HG03066 (cell line): ENCODE results near the gene MTHFD2L.
"Not testable (repeated sequence)": the region's sequence is repeated elsewhere in the genome, so short reads cannot be mapped to it uniquely, and the experiment has no call there.

Experiments used
- ATAC-seq: cut with Tn5 transposase; IDR thresholded peaks from one replicate; pipeline ENCODE4 v1.9.1; 2021; ENCODE audit warnings: low read depth; ENCODE audit not compliant: unreplicated experiment

Gene MTHFD2L

DNA sequence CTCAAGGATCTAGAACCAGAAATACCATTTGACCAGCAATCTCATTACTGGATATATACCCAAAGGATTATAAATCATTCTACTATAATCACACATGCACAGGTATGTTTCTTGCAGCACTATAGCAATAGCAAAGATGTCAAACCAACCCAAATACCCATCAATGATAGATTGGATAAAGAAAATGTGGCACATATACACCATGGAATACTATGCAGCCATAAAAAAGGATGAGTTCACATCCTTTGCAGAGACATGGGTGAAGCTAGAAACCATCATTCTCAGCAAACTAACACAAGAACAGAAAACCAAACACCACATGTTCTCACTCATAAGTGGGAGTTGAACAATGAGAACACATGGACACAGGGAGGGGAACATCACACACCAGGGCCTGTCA lies 25.7 kb upstream of the MTHFD2L start:
- ATAC-seq: not testable (repeated sequence)

DNA sequence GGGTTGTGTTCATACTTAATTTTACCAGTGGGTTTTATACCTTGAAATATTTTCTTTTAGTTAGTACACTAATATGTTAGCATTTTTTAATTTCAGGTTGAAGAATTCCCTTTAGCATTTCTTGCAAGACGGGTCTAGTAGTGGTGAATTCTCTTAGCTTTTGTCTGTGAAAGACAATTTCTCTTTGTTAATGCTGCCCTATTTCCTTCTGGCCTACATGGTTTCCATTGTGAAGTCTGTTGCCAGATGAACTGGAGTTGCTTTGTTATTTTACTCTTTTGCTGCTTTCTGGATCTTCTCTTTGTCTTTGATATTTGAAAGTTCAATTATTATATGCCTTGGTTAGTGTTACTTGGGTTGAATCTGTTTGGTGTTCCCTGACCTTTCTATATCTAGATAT lies 25.0 kb upstream of the MTHFD2L start:
- no peak for ATAC-seq

DNA sequence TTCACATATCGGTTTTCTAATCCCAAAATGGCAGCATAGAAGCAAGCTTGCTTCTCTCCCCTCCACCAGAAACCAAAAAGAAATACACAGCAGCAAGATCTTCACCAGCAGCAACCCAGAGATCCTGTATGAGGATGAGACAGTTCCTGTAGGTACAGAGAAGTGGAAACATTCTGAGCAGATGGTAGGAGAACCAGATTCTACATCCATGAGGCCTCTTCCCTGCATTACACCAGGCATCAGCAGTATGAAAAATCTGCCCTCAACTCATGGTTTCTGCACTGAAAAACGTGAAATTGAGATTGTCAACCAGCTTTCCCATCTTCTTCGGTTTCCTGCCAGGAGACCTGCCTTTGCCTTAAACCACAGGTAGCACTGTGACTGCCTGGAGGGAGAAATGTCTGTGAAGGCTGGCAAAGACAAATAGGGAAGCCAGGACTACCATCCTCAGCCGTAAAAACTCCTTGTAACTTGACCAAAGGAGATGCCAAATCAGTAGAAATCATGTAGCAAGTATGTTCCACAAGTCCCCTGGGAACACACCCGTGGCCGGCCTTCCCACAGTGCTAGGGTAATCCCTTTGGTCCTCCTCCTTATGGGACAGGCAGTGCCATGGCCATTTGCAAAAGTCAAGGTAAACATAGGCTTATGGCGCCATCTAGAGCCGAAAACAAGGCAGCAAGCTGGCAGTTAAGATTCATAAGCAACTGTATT lies 24.0 kb upstream of the MTHFD2L start:
- peak; percentile 91 for ATAC-seq

DNA sequence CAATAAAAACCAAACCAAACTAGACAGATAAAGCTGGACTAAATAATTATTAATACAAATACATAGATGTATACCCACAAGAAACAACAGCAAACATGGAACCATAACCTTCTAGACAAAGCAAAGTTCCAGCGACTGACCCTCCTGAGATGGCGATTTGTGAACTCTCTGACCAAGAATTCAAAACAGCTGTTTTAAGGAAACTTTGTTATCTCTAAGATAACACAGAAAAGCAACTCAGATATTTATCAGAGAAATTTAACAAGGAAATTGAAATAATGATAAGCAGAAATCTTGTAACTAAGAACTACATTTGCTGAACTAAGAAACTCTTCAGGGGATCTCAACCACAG lies 23.4 kb upstream of the MTHFD2L start:
- ATAC-seq: no peak

DNA sequence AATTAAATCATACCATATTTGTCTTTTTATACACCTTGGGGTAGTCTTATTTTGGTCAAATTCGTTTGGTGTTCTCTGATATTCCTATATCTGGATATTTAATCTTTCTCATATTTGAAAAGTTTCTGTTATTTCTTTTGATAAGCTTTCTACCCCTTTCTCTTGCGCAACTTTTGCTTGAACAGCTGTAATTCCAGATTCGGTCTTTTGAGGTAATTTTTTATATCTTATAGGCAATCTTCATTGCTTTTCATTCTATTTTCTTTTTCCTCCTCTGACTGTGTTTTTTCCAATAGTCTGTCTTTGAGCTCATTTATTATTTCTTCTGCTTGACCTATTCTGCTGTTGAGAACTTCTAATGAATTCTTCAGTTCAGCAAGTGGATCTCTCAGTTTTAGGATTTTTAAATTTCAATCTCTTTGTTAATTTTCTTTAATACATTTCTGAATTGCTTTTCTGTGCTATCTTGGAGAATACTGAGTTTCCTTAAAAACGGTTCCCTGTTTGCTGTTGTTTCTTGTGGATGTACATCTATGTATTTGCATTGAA lies 11.3 kb upstream of the MTHFD2L start:
- no peak for ATAC-seq

DNA sequence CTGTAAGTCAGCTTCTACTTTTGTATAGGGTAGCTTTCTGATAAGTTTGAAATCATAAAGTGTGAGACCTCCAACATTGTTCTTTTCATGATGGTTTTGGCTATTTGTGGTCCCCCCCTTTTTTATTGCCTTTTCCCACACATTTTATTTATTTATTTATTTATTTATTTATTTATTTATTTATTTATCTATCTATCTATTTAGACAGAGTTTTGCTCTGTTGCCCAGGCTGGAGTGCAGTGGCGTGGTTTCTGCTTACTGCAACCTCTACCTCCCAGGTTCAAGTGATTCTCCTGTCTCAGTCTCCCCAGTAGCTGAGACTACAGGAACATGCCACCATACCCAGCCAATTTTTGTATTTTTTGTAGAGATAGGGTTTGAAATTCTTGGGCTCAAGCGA lies 9.7 kb upstream of the MTHFD2L start:
- ATAC-seq: no peak

DNA sequence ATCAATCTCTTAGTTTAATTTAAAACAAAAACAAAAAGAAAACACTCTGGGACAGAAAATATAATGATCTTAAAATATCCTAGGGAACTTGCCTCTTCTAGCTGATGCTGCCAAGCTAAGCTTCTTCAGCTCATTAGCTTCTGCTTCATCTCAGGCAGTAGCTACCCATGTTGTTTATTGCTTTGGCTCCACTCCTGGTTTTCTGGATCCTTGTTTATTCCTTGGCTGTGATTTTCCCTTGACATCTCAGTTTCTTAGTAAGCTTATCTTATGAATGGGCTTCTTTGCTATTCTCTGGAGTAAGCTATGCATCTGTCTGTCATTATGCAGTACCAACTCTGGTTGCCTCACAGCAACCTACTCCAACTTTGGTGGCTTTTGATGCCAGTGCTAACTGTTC lies 5.1 kb upstream of the MTHFD2L start:
- no peak for ATAC-seq

DNA sequence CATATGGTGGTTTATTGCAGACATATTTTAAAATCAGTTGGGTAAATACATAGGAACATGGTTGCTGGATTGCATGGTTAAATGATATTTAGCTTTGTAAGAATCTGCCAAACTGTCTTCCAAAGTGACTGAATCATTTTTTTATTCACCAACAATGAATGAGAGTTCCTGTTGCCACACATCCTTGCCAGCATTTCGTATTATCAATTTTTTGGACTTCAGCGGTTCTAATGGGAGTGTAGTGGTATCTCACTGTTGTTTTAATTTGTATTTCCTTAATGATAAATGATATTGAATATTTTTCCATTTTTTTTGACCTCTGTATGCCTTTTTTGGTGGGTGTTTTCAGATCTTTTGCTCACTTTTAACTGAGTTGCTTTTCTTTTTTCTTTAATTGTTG lies 1.4 kb upstream of the MTHFD2L start:
- ATAC-seq: no peak

DNA sequence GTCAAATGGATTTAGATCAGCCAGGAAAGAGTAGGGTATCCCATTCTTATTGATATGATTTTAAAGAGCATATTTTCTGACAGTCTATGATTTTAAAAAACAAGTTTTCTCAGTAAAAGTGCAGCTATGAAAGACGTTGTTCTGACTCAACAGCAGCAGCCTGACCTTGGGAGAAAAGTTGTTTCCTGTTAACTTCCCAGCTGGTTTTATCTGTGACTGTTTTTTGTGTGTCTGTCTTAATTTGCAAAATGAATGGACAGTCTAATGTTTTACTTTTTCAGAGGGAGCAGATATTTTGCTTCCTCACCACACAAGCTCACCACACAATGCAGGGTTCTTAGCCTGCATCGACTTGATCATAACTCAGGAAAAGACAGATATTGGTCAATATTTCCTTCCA lies 764 bp upstream of the MTHFD2L start:
- no peak for ATAC-seq

DNA sequence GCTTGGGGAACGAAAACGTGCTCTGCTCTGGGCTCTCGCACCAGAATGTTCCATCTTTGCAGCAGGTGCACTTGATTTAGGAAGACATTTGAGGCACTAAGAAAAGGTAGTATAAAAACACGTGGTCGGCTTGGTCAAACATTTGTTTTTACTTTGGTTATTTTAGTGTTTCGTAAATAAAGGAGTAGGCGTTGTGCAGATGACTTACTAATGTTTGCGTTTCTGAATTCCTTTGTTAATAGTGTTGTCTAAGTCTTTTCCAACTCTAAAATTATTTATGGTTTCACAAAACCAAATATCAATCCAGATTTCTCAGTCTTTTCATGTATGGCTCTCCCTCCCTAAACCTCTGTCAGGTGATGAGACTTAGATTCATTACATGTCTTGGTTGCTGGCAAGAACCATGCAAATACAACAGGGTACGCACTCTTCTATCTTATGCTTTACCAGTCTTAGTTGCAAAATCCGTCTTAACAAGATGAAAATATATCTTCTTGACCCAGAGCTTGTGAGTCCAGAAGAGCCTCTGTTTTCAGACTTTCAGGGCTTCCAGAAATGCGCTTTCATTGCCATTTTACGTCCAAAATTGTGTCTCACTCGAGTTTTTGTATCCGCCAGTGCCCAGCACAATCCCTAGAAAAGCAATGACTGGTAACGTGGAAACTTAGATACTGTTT lies 686 bp downstream of the MTHFD2L start:
- ATAC-seq: no peak

DNA sequence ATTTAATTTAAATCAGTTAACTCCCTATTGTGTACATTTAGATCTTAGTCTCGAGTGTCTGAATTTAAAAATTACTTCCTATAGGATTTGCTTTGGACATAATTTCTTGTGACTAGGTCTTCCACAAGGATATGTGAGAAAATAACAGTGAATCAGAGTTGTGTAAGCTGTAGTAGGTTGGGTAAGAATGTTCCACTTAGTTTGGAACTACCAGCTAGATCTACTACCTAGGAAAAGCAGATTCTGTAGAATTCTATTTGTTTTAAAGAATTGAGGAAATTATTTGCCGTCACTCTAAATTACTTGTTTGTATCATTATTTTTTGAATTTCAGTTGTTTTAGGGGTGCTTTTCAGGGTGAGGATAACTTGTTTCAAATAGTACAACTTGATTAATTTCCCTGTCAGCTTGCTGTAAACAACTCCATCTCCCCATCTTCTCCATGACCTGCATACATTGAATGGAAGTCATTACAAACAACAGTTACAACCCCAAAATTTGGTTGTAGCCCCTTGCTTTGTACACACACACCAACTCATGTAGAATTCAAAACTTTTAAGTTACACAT lies 1.3 kb downstream of the MTHFD2L start:
- ATAC-seq: no peak

DNA sequence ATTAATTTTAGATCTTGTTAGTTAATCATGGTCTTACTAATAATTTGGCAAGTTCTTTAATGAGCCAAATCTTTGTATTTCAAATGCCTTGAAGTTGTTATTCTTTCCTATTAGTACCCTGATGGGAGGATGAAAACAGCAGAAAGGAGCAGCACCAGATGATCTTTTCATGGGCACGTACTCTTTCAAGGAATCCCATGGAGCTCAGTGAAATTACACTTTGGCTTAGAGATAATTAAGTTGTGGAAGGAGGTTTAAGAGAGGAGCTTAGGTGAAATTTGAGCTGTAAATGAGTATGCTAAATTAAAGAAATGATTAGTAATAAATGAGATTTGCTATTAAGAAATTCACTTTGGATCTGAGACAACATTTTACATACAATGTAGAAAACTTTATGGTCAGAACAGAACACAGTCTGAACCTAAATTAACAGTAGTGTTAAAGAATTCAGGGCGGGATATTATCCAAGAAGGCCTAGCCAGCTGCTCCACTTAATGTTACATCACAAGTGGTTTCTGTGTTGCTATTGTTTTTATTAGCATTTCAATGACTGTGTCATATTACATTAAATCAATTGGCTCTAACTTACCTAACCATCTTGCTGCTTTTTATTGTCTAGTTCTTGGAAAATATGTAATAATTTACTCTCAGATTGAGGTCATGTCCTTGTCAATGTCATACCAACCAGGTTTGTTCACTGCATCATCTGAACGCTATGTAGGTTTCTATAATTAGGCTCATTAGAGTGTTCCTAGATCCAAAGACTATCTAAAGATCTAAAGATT lies 3.9 kb downstream of the MTHFD2L start:
- no peak for ATAC-seq

DNA sequence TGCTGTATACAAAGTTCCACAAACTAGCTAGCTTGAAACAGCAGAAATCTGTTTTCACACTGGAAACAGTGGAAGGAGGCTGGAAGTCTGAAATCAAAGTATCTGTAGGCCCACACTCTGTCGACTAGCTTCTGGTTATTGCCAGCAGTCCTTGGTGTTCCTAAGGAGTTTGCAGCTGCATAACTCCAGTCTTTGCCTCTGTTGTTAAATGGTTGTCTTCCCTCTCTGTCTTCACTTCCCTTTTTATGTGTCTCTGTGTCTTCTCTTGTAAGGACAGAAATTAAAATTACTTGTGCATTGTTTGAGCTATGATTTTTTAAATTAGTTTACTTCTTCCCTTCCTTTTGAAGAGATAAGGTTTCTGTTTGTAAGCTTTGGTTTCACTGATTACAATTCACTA lies 8.2 kb downstream of the MTHFD2L start:
- no peak for ATAC-seq

DNA sequence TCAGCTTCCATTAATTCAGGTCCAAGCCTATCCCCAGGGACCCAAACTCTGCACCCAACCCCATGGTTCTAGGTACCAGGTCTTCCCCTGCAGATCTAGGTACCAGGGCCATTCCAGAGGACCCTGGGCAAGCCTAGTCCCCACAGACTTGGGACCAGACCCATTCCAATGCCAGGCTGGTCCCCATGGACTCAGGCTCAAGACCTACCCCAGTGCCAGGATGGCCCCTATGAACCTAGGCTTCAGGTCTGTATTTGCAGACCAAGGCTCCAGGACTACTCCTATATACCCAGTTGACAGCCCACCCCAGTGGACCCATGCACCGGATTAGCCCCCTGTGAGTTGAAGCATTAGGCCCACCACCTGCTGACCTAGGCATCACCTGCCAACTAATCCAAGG lies 8.9 kb downstream of the MTHFD2L start:
- ATAC-seq: no peak

DNA sequence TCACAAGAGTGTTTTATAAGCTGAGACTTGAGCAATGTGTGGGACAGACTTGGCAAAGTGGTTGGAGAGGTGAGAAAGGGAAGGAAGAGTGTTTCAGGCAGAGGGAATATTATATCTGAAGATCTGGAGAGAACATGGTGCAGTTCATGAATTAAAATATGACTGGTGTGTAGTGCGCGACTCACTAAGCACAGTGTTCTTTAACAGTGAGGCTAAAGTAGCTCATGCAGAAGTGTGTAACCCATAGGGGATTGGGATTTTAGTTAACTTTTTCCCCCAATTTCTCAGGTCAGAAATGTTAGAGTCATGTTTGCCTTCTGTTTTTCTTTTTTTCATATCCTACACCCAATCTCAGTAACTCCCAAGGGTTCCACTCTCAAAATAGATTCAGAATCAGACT lies 9.7 kb downstream of the MTHFD2L start:
- ATAC-seq: no peak

DNA sequence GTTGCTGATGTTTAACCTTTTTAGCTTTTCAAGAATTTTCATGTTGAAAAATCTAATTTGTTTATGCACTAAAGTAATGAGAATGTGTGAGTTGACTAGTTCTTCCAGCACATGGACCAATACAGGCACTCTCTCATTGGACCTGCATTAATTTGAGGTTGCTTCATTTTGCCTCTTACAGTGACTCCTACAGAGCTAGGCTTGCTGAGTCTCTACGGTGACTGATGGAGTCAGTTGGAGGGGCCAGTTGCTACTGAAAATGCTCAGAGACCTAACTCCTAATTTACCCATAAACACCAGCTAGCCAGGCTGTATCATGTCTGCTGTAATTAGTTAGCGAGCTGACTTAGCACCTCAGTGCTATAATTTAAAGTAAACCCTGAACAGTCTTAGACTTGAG lies 10.9 kb downstream of the MTHFD2L start:
- ATAC-seq: no peak

DNA sequence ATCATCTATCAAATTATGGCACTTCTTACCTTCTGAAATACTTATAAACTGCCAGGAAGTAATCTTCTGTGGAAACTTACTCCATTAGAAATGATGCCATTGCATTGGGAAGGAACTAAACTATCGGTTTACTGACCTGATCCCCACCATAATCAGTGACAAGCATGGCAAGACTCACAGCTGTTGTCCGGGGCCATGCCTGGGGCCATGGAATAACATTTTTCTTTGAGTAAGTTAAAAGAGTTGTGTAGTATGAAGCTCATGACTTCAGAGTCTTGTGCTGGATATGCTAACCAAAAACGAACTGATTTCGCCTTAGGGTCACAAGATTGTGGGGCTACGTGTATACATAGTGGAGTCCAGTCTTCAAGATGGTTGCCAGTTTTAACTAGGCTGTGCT lies 15.4 kb downstream of the MTHFD2L start:
- ATAC-seq: no peak

DNA sequence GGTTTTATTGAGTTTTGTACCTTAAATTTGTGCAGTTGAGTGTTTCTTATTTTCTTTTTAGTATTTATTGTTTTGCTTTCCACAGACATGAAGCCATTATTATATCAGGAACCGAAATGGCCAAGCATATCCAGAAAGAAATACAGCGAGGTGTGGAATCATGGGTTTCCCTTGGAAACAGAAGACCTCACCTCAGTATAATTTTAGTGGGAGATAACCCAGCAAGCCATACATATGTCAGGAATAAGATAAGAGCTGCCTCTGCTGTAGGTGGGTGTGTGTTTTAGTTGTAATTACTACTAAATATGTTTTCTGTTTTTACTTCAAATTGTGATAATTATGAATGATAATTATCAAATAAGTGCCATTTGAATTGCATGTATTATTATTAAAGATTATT lies 16.5 kb downstream of the MTHFD2L start:
- no peak for ATAC-seq

DNA sequence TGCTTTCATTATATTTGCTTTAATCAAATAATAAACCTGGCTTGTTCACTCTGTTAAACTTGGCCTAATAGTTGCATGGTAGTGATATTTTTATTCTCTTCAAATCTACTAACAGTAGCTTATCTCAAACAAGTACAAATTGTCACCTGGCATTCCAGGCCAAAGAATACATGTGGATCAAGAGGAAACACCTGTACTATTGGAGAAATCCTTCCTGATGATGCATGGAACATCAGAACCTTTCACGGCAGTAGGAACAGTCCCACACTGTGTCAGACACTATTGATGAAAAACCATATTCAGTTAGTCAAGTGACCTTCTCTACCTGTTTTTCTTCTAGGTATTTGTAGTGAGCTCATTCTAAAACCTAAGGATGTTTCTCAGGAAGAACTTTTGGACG lies 17.0 kb downstream of the MTHFD2L start:
- ATAC-seq: no peak

DNA sequence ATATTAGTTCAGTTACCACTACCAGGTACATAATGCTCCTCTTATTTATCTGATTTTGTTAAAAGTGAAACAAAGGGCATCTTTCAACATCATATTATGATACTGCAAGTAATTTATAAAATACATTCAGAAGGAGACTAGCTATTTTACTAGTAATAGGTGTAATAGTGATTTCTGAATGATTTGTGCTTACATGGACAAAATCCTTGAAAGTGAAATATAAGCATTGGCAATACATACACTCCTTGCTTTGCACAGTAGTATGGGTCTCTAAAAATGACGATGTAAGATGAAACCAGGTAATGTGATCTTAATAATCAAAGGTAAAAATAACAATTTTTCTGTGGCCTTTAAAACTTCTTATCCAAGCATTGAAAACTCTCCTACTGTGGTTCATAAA lies 17.5 kb downstream of the MTHFD2L start:
- no peak for ATAC-seq

DNA sequence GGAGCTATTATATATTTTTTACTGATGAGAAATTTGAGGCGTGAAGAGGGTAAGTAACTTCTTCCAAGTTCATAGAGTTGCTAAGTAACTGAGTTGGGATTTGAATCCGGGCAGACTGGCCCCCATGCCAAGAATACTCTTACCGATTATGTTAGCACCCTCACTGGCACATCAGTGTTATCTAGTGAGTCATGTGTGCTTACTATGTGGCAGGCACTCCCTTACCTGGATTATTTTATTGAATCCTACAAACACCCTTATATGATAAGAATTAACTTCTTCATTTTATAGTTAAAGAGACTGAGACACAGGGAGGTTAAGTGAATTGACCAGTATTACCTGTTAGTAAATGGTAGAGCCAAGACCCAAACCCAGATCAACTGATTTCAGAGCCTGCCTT lies 20.9 kb downstream of the MTHFD2L start:
- no peak for ATAC-seq
